Activated B cell treated with CpG ODN at 0.5 μM for 24 hours (primary cell): ENCODE measurements around the gene ANKRD44. TPM values are rescaled to one million over a fixed set of nuclear protein-coding genes. Genes with fewer than 3 reads are reported as not detected.

Experiments used
- ATAC-seq: fragments of 200-7000 bp; cut with Tn5 transposase; one replicate; pipeline ENCODE4 v1.10.0; 2021; ENCODE audit warnings: low read depth, mild to moderate bottlenecking, moderate library complexity
- CTCF ChIA-PET: fragments of 350-600 bp; sonication (Branson Sonifier 250); formaldehyde crosslinking; loops from one replicate; lab custom pipeline; 2021; ENCODE audit warnings: antibody characterized with exemption; lab: Charles Lee
- POLR2A ChIA-PET: fragments of 350-600 bp; sonication (Branson Sonifier 250); formaldehyde crosslinking; loops from one replicate; lab custom pipeline; 2021; ENCODE audit warnings: antibody characterized with exemption; lab: Charles Lee
- DNase-seq: peaks from one replicate; pipeline ENCODE4 v3.0.0; 2022
- H3K27ac Mint-ChIP-seq: one replicate; pipeline ENCODE4 v1.8.0; 2020; ENCODE audit warnings: mixed read lengths
- H3K27me3 Mint-ChIP-seq: one replicate; pipeline ENCODE4 v1.8.0; 2021; ENCODE audit warnings: mixed read lengths
- H3K36me3 Mint-ChIP-seq: one replicate; pipeline ENCODE4 v1.8.0; 2021; ENCODE audit warnings: low read depth, mixed read lengths
- H3K4me1 Mint-ChIP-seq: one replicate; pipeline ENCODE4 v1.8.0; 2021; ENCODE audit warnings: mixed read lengths
- H3K4me3 Mint-ChIP-seq: one replicate; pipeline ENCODE4 v1.8.0; 2020; ENCODE audit warnings: mild to moderate bottlenecking, mixed read lengths
- H3K9me3 Mint-ChIP-seq: one replicate; pipeline ENCODE4 v1.8.0; 2020; ENCODE audit warnings: mixed read lengths
- intact Hi-C: fragments of 100-400 bp; cut with micrococcal nuclease; formaldehyde crosslinking; loops from one replicate; pipeline ENCODE4 v1.15.1; 2024
- total RNA-seq: library from RNA; stranded (reverse); gene quantifications from 2 replicates; pipeline ENCODE4 v1.2.3, GENCODE V29; 2022
- TF ChIP-seq, protein P1 (sequence below): fragments of 200-600 bp; IDR thresholded peaks from one replicate; pipeline ENCODE4 v1.8.0; 2022; ENCODE audit warnings: antibody characterized with exemption, mild to moderate bottlenecking

Gene ANKRD44
- total RNA-seq, 1 donor from 2014 or later: 185 TPM

DNA sequence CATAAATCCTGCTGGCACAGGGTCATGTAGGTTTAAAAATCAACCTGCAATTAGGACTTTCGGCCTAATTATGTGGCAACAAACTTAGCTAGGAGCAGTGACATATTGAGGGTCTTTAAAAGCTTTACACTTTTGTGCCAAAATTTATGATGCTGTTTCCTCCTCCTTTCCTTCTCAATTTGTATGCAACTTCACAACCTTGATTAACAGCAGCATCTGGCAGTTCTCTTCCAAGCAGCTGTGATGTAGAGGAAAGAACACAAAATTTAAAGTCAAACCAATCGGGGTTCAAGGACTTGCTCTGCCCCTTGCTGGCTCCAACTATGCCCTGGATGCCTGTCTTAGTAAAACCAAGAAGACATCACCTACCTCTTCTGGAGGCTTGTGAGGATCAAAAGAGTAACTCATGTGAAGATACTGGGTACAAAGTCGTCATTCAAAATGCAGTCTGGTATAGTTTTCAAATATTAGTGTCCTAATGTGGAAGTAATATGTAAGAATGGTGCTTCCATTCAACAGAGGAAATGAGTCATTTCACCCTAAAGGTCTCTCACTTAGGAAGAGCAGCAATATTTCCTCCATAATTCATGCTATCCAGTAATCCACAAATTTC lies 94.7 kb downstream of the ANKRD44 start:
- ATAC-seq (peak; percentile 43), DNase-seq (no peak)
- Mint-ChIP-seq H3K27me3 (no peaks in the 10 kb centered on the region), H3K4me3 (peak overlapping the region; percentile 72), H3K9me3 (no peaks in the 10 kb centered on the region), H3K4me1 (peaks cover 94% of the 10 kb centered on the region), H3K36me3 (peaks cover 10% of the 10 kb centered on the region), H3K27ac (peak overlapping the region; percentile 98)
- ChIA-PET POLR2A (interaction anchor here (0.9 to 5.2 kb wide), 4 partner anchors 22 to 92 kb away, joined by 3 to 50 read pairs (median 4); partner anchors contain the start of gene ANKRD44), CTCF (no interaction called here)
- TF ChIP-seq, protein P1, sequence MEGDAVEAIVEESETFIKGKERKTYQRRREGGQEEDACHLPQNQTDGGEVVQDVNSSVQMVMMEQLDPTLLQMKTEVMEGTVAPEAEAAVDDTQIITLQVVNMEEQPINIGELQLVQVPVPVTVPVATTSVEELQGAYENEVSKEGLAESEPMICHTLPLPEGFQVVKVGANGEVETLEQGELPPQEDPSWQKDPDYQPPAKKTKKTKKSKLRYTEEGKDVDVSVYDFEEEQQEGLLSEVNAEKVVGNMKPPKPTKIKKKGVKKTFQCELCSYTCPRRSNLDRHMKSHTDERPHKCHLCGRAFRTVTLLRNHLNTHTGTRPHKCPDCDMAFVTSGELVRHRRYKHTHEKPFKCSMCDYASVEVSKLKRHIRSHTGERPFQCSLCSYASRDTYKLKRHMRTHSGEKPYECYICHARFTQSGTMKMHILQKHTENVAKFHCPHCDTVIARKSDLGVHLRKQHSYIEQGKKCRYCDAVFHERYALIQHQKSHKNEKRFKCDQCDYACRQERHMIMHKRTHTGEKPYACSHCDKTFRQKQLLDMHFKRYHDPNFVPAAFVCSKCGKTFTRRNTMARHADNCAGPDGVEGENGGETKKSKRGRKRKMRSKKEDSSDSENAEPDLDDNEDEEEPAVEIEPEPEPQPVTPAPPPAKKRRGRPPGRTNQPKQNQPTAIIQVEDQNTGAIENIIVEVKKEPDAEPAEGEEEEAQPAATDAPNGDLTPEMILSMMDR: no peak
- intact Hi-C loops: loop anchor here (1.0 to 10.0 kb wide), 6 partner anchors 8 to 1041 kb away; partner anchors contain the start of gene STK17B

- ATAC-seq: no peak
- no peak for DNase-seq
- intact Hi-C loops: loop anchor here (10.0 kb wide), 1 partner anchor 1038 kb away; the partner anchor contains the start of gene STK17B
- peak overlapping the region; percentile 98 for H3K27ac Mint-ChIP-seq
- no peaks in the 10 kb centered on the region for H3K27me3 Mint-ChIP-seq
- TF ChIP-seq, protein P1: no peak
- ChIA-PET CTCF (interaction anchor here (1.0 to 1.9 kb wide), 5 partner anchors 14 to 98 kb away, joined by 3 to 6 read pairs (median 4); partner anchors contain the start of gene ANKRD44), POLR2A (interaction anchor here (0.9 to 5.2 kb wide), 13 partner anchors 8 to 95 kb away, joined by 3 to 50 read pairs (median 4); partner anchors contain the start of gene ANKRD44)
- peak overlapping the region; percentile 71 for H3K4me3 Mint-ChIP-seq
- H3K9me3 Mint-ChIP-seq: no peaks in the 10 kb centered on the region
- peaks cover 6% of the 10 kb centered on the region for H3K36me3 Mint-ChIP-seq
- peaks cover 99% of the 10 kb centered on the region for H3K4me1 Mint-ChIP-seq
These were observed 98.0 kb downstream of the ANKRD44 start for GRCh38 chr2:197212344-197213262.

DNA sequence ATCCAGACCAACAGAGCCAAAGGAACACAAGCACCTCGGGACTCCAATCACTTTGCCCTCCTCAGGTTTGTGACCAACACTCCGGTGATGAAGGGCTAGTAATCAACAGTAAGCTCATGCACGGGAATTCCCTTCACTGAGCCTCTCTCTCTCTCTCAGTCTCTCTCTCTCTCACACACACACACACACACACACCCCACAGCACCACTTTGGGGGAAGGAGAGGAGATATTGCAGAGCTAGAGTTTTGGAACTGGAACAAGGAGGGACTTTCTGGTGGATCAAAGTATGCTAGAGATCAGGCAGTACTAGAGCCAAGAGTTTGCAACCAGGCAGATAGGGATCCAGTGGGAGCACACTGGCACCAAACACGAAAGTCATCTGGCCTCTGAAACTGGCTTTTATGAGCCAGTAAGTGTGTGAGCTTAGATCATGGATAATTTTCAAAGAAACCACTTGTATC lies 98.7 kb downstream of the ANKRD44 start:
- ChIA-PET CTCF (interaction anchor here (1.0 to 1.2 kb wide), 3 partner anchors 20 to 98 kb away, joined by 3 to 5 read pairs (median 3); partner anchors contain the start of gene ANKRD44), POLR2A (interaction anchor here (0.7 to 5.2 kb wide), 11 partner anchors 9 to 976 kb away, joined by 3 to 50 read pairs (median 5); partner anchors contain the start of gene ANKRD44)
- H3K4me1 Mint-ChIP-seq: peaks cover 99% of the 10 kb centered on the region
- ATAC-seq: peak; percentile 20
- no peak for DNase-seq
- peaks cover 6% of the 10 kb centered on the region for H3K36me3 Mint-ChIP-seq
- peak overlapping the region; percentile 98 for H3K27ac Mint-ChIP-seq
- peak overlapping the region; percentile 71 for H3K4me3 Mint-ChIP-seq
- H3K27me3 Mint-ChIP-seq: no peaks in the 10 kb centered on the region
- H3K9me3 Mint-ChIP-seq: no peaks in the 10 kb centered on the region
- intact Hi-C loops: loop anchor here (10.0 kb wide), 1 partner anchor 1037 kb away; the partner anchor contains the start of gene STK17B
- TF ChIP-seq, protein P1: no peak

DNA sequence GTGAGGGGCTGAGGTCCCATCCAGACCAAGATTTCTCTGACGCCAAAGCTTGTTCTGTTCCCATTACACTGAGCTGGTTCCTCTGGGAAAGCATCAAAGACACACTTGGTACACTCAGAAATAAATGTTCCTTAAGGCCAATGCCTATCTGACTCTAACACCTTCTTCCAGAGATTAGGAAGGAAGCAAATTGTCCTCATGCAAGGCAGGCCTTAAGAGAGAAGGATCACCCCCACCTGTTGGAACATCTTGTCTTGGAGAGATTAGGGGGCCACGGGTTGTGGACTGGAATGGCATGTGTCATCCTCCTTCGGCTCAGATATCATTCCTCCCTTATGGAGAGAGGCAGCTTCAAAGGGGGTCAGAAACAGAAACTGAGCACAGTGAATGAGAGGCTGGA lies 100.2 kb downstream of the ANKRD44 start:
- peak overlapping the region; percentile 98 for H3K27ac Mint-ChIP-seq
- ChIA-PET POLR2A (interaction anchor here (0.8 to 5.8 kb wide), 7 partner anchors 10 to 99 kb away, joined by 3 to 57 read pairs (median 7); partner anchors contain the start of gene ANKRD44), CTCF (interaction anchor here (1.3 to 2.4 kb wide), 2 partner anchors 11 to 97 kb away, joined by 6 to 9 read pairs; no protein-coding TSS in a partner anchor)
- no peaks in the 10 kb centered on the region for H3K9me3 Mint-ChIP-seq
- H3K4me1 Mint-ChIP-seq: peaks cover 99% of the 10 kb centered on the region
- H3K27me3 Mint-ChIP-seq: no peaks in the 10 kb centered on the region
- intact Hi-C loops: loop anchor here (10.0 kb wide), 1 partner anchor 1036 kb away; the partner anchor contains the start of gene STK17B
- TF ChIP-seq, protein P1: no peak
- H3K4me3 Mint-ChIP-seq: peak overlapping the region; percentile 66
- DNase-seq: no peak
- no peak for ATAC-seq
- H3K36me3 Mint-ChIP-seq: peaks cover 6% of the 10 kb centered on the region
